HS-27A (cell line): ENCODE results near the gene TPD52L1.

Experiments used
- DNase-seq: peaks from one replicate; pipeline ENCODE4 v3.0.0-alpha.2; 2012; ENCODE audit warnings: low read depth, missing footprints

Gene TPD52L1

GRCh38 chr6:125182237-125183008, 28.9 kb downstream of the TPD52L1 start:
- no peak for DNase-seq

GRCh38 chr6:125183391-125183790, 29.8 kb downstream of the TPD52L1 start:
- DNase-seq, result no peak

GRCh38 chr6:125188037-125188436, 34.5 kb downstream of the TPD52L1 start:
- no peak for DNase-seq

GRCh38 chr6:125188594-125189203, 35.1 kb downstream of the TPD52L1 start:
- DNase-seq, result no peak

GRCh38 chr6:125189494-125189893, 35.9 kb downstream of the TPD52L1 start:
- no peak for DNase-seq

- no peak for DNase-seq
Measured at GRCh38 chr6:125190667-125191066, 37.1 kb downstream of the TPD52L1 start.

GRCh38 chr6:125191916-125192609, 38.5 kb downstream of the TPD52L1 start:
- peak; percentile 71 for DNase-seq

GRCh38 chr6:125192610-125192930, 39.0 kb downstream of the TPD52L1 start:
- DNase-seq, result no peak

- no peak for DNase-seq
Measured at GRCh38 chr6:125193208-125193607, 39.6 kb downstream of the TPD52L1 start.

GRCh38 chr6:125194941-125195340, 41.4 kb downstream of the TPD52L1 start:
- DNase-seq, result no peak

GRCh38 chr6:125195526-125195925, 42.0 kb downstream of the TPD52L1 start:
- DNase-seq, result no peak

- no peak for DNase-seq
Measured at GRCh38 chr6:125196613-125197012, 43.0 kb downstream of the TPD52L1 start.

GRCh38 chr6:125197795-125198269, 44.3 kb downstream of the TPD52L1 start:
- no peak for DNase-seq

- DNase-seq, result no peak
Measured at GRCh38 chr6:125198398-125198937, 44.9 kb downstream of the TPD52L1 start.

GRCh38 chr6:125200941-125201340, 47.4 kb downstream of the TPD52L1 start:
- DNase-seq, result no peak

- DNase-seq, result peak; percentile 95
Measured at GRCh38 chr6:125201961-125202729, 48.6 kb downstream of the TPD52L1 start.

- DNase-seq, result no peak
Measured at GRCh38 chr6:125203395-125203794, 49.8 kb downstream of the TPD52L1 start.

GRCh38 chr6:125205931-125206330, 52.4 kb downstream of the TPD52L1 start:
- DNase-seq, result no peak

GRCh38 chr6:125206389-125206788, 52.8 kb downstream of the TPD52L1 start:
- DNase-seq, result no peak

- no peak for DNase-seq
Measured at GRCh38 chr6:125207956-125208355, 54.4 kb downstream of the TPD52L1 start.

GRCh38 chr6:125208625-125209249, 55.2 kb downstream of the TPD52L1 start:
- DNase-seq, result no peak

- no peak for DNase-seq
Measured at GRCh38 chr6:125210667-125211066, 57.1 kb downstream of the TPD52L1 start.
